Esophagus squamous epithelium (tissue), 4 donors: ENCODE results near the gene ACOX2.

Experiments used
- POLR2A ChIP-seq, 4 donors: fragments of 450-650 bp; IDR thresholded peaks; one replicate each; pipeline ENCODE4 v1.6.1; 2017; ENCODE audit warnings: antibody characterized with exemption in 4 of 4, mild to moderate bottlenecking in 4 of 4, moderate library complexity in 3 of 4
- TF ChIP-seq, protein P1 (sequence below), 6 experiments: fragments of 450-650 bp in 4 of 6; fragments of 200-600 bp in 2 of 6; sonication (generic) in 2 of 6; IDR thresholded peaks; one replicate each; pipeline ENCODE4 v1.5.1; 2016 to 2019; ENCODE audit warnings: antibody characterized with exemption in 6 of 6, mild to moderate bottlenecking in 4 of 6, moderate library complexity in 4 of 6

DNA sequence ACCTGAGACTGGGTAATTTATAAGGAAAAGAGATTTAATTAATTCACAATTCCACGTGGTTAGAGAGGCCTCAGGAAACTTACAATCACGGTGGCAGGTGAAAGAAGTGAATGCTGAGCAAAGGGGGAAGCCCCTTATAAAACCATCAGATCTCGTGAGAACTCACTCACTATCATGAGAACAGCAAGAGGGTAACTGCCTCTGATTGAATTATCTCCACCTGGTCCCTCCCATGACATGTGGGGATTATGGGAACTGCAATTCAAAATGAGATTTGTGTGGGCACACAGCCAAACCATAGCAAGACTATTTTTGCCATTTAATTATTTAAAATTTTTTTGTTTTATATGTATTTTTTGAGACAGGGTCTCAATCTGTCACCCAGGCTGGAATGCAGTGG is 72.1 kb downstream of the ACOX2 start:
- TF ChIP-seq, protein P1, sequence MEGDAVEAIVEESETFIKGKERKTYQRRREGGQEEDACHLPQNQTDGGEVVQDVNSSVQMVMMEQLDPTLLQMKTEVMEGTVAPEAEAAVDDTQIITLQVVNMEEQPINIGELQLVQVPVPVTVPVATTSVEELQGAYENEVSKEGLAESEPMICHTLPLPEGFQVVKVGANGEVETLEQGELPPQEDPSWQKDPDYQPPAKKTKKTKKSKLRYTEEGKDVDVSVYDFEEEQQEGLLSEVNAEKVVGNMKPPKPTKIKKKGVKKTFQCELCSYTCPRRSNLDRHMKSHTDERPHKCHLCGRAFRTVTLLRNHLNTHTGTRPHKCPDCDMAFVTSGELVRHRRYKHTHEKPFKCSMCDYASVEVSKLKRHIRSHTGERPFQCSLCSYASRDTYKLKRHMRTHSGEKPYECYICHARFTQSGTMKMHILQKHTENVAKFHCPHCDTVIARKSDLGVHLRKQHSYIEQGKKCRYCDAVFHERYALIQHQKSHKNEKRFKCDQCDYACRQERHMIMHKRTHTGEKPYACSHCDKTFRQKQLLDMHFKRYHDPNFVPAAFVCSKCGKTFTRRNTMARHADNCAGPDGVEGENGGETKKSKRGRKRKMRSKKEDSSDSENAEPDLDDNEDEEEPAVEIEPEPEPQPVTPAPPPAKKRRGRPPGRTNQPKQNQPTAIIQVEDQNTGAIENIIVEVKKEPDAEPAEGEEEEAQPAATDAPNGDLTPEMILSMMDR (IDR thresholded peaks at IDR 0.05) = no peak
- TF ChIP-seq POLR2A (IDR thresholded peaks at IDR 0.05) = no peak
